ENCODE results near the gene RERG.

DNA sequence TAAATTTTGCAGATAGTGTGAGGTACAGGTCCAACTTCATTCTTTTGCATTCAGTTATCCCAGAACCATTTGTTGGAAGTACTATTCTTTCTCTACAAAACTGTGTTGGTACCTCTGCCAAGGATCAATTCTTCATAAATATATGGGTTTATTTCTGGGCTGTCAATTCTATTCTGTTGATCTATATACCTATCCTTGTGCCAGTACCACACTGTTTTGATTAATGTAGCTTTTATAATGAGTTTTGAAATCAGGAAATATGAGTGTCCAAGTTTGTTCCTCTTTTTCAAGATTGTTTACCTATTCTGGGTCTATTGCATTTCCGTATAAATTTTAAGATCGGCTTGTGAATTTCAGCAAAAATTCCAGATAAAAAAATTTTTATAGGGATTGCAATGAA lies 48.1 kb downstream of the RERG start:
- TF ChIP-seq, protein P1, sequence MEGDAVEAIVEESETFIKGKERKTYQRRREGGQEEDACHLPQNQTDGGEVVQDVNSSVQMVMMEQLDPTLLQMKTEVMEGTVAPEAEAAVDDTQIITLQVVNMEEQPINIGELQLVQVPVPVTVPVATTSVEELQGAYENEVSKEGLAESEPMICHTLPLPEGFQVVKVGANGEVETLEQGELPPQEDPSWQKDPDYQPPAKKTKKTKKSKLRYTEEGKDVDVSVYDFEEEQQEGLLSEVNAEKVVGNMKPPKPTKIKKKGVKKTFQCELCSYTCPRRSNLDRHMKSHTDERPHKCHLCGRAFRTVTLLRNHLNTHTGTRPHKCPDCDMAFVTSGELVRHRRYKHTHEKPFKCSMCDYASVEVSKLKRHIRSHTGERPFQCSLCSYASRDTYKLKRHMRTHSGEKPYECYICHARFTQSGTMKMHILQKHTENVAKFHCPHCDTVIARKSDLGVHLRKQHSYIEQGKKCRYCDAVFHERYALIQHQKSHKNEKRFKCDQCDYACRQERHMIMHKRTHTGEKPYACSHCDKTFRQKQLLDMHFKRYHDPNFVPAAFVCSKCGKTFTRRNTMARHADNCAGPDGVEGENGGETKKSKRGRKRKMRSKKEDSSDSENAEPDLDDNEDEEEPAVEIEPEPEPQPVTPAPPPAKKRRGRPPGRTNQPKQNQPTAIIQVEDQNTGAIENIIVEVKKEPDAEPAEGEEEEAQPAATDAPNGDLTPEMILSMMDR (IDR thresholded peaks at IDR 0.05) = no peak
- TF ChIP-seq POLR2AphosphoS5 (IDR thresholded peaks at IDR 0.05; ENCODE audit: low read depth, low read length) = no peak
- TF ChIP-seq, protein P2, sequence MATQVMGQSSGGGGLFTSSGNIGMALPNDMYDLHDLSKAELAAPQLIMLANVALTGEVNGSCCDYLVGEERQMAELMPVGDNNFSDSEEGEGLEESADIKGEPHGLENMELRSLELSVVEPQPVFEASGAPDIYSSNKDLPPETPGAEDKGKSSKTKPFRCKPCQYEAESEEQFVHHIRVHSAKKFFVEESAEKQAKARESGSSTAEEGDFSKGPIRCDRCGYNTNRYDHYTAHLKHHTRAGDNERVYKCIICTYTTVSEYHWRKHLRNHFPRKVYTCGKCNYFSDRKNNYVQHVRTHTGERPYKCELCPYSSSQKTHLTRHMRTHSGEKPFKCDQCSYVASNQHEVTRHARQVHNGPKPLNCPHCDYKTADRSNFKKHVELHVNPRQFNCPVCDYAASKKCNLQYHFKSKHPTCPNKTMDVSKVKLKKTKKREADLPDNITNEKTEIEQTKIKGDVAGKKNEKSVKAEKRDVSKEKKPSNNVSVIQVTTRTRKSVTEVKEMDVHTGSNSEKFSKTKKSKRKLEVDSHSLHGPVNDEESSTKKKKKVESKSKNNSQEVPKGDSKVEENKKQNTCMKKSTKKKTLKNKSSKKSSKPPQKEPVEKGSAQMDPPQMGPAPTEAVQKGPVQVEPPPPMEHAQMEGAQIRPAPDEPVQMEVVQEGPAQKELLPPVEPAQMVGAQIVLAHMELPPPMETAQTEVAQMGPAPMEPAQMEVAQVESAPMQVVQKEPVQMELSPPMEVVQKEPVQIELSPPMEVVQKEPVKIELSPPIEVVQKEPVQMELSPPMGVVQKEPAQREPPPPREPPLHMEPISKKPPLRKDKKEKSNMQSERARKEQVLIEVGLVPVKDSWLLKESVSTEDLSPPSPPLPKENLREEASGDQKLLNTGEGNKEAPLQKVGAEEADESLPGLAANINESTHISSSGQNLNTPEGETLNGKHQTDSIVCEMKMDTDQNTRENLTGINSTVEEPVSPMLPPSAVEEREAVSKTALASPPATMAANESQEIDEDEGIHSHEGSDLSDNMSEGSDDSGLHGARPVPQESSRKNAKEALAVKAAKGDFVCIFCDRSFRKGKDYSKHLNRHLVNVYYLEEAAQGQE (IDR thresholded peaks at IDR 0.05; ENCODE audit: insufficient read depth in 1 of 2, low read depth in 2 of 2, low read length in 1 of 2) = no peak

Data from Panc1 (cell line).